HG03135 (cell line): ENCODE measurements around the gene PCNX2.

Experiments used
- ATAC-seq: cut with Tn5 transposase; IDR thresholded peaks from one replicate; pipeline ENCODE4 v1.9.1; 2021; ENCODE audit warnings: mild to moderate bottlenecking, moderate library complexity; ENCODE audit not compliant: unreplicated experiment

Gene PCNX2

GRCh38 chr1:233295237-233295974 lies at the start of gene PCNX2:
PCNX2 (minus strand) TSS chr1:233295725; CDS start chr1:233295478, 247 bp downstream.
- ATAC-seq: peak; percentile 87

DNA sequence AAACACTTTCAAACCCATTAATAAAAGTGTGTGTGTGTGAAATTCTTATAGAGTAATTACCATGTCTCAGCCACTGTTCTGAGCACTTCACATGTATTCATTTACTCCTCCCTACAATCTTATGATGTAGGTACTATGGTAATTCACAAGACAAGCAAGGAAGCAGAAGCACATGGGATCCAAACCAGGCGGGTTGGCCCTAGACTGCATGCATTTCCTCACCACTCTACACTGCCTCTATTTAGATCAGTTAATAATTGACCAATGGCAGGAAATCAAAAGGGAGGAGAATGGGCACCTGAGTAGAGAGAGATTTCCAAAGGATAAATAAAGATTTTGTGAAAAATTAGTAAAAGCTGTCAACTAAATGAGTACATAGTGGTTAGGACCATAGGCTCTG lies 47.7 kb upstream of the PCNX2 start:
- ATAC-seq: no peak

DNA sequence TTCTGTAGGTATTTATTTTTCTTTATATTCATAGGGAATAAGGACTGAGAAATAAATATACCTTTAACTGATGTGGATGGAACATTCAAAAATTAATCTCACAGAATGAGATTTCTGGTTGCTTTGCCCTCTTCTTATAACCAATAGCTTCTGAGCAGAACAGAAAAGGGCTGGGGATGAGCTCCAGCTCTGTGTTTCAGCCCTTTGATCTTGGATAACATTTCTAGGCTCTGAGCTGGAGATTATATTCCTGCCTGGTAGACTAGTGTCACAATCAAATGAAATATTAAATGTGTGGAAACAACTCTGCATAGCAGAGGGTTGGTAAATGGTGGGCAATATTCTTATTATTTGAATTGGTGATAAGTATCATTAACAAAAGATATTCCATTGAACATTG lies 46.6 kb upstream of the PCNX2 start:
- ATAC-seq: no peak

- ATAC-seq: no peak
These were observed 45.5 kb upstream of the PCNX2 start for GRCh38 chr1:233340966-233341516.

- no peak for ATAC-seq
These were observed 44.6 kb upstream of the PCNX2 start for GRCh38 chr1:233340031-233340555.

GRCh38 chr1:233338102-233338501 lies 42.6 kb upstream of the PCNX2 start:
- no peak for ATAC-seq

DNA sequence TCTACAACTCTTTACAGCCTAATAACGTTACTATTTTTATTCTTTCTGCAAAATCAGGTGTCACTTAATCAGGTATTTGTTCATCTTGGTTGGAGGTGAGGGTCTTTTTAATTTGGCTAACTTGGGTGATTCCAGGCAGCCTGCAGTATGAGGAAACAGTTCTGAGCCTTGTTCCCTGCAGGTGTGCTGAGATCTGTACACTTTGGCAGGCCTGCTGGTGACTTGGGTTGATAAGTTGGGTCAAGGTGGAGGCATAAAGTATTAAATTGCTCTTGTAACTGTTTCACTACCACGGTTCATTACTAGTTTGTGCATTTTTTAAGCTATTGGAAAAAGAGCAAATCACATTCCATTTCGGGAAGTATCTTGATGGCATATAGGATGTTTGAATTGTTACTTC lies 42.0 kb upstream of the PCNX2 start:
- ATAC-seq: no peak

DNA sequence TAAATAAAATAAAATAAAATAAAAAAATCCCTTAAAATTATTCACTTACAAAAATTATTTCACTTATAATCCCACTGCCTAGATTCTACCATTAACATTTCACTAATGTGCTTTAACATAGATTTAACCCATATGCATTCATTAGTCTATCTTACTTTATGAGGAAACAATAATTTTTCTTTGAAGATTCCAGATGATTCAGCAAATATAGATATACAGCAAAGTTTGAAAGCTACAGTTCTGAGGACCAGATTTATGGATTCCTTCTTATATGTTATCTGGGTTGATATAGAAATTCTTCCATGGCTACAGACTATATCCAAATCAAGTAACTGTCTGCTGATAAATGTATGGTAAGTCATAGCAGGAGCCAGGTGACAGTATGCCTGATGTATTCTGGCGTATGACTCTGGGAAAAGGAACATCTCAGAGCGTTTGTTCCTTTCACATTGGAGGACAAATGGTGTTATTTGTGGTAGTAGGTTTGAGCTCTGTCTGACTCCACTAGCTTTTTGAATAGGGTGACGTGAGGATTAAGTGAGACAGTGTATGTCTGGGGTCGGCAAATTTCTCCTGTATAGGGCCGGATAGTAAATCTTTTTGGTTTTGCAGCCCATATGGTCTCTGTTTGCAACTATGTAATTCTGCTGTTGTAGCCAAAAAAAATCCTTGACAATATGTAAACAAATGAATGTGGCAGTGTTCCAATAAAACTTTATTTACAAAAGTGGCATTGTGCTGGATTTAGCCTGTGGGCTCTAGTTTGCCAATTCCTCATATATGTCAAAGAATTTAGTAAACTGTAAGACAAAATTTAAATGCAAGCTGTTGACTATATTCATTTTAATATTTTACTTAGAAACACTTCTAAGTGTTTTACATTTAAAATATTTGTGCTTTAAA lies 41.3 kb upstream of the PCNX2 start:
- ATAC-seq: no peak

DNA sequence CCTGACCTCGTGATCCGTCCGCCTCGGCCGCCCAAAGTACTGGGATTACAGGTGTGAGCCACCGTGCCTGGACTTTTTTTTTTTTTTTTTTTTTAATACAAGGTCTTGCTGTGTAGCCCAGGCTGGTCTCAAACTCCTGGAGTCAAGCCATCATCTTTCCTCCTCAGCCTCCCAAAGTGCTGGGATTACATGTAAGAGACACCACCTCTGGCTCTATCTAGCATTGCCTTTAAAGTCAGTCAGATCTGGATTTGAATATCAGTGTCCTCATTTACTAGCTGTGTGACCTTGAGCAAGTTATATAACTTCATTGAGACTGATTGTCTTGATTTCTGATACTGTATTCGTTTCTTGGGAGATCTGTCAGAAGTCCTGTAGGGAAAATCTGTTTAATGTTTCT lies 38.6 kb upstream of the PCNX2 start:
- ATAC-seq: no peak

GRCh38 chr1:233333086-233333485 lies 37.6 kb upstream of the PCNX2 start:
- no peak for ATAC-seq

GRCh38 chr1:233331676-233332519 lies 36.4 kb upstream of the PCNX2 start:
- ATAC-seq: no peak

DNA sequence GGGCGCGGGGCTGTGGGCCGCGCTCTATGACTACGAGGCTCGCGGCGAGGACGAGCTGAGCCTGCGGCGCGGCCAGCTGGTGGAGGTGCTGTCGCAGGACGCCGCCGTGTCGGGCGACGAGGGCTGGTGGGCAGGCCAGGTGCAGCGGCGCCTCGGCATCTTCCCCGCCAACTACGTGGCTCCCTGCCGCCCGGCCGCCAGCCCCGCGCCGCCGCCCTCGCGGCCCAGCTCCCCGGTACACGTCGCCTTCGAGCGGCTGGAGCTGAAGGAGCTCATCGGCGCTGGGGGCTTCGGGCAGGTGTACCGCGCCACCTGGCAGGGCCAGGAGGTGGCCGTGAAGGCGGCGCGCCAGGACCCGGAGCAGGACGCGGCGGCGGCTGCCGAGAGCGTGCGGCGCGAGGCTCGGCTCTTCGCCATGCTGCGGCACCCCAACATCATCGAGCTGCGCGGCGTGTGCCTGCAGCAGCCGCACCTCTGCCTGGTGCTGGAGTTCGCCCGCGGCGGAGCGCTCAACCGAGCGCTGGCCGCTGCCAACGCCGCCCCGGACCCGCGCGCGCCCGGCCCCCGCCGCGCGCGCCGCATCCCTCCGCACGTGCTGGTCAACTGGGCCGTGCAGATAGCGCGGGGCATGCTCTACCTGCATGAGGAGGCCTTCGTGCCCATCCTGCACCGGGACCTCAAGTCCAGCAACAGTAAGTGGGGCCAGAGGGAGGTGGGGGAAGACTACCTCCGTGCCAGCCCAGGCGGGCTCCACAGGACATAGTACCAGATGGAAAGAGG lies 32.8 kb upstream of the PCNX2 start:
- ATAC-seq: peak; percentile 21

DNA sequence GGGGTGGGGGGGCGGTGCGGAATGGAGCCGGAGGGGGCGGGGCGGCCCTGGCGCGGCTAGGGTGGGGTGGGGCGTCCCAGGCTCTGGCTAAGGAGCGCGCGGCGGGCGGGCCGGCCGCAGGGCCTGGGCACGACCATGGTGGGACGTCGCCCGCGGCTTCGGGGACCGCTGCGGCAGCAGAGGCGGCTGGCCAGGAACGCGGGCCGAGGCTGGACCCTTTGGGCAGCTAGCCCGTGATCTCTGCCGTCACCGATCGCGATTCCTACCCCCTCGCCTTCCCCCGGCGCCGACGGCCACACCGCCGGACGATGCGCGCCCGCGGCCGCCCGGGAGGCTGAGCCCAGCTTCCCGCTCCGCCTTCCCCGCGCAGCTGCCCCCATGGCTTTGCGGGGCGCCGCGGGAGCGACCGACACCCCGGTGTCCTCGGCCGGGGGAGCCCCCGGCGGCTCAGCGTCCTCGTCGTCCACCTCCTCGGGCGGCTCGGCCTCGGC lies 32.2 kb upstream of the PCNX2 start, which contains the start of gene MAP3K21:
TSS of gene MAP3K21 (plus strand) at position 74 of the 491 bp plus-strand sequence. CDS start at position 379, 305 bp downstream.
- ATAC-seq: peak; percentile 31

DNA sequence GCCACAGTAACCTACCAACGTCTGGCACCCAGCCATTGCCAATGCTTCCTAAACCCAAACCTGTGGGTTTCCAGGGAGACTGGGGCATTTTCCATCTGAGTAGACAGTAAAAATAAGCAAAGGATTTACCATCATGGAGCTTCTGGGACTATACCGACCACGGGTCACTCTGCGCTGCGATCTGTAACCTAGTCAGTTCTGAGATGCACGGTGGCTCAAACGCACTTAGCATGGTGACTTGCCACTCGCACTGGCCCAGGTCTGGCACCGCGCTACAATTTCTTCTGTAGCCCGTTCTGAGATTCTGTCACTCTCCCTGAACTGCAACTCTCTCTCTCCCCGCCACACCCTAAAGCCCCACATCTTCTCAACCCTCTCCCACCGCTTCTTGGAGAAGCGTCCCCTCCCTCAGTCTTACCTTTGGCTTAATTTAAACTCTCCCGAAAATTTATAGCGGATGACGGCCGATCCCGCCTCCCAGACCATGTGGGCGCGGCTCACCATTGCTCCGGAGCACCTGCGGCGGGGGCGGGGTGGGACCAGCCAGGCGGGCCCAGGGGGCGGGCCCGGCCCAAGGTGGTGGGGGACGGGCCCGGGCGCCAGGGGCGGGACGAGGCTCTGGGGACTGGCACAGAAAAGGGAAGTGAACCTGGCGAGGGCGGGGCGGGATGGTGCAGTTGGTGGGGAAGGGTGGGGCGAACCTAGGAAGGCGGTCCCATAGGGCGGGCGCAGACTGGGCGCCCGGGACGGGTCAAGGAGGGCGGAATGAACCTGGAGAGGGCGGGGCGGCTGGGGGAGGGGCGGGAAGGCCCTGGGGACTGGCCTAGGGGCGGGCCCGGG lies 31.5 kb upstream of the PCNX2 start:
- peak; percentile 93 for ATAC-seq

DNA sequence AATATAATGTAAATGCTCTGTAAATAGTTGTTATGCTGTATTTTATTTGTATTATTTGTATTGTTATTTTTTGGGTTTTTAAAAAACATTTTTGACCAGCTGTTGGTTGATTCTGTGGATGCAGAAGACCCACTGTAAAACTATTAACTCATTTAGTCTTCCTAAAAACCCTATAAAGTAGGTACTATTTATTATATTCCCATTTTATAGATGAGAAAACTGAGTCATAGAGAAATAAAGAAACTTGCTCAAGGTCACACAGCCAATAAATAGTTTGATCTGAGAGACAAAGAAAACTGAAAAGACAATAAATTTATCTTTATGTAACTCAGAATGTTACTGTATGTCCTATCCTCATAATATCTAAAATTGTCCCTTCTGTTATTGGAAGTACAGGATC lies 30.8 kb upstream of the PCNX2 start:
- ATAC-seq: no peak

- no peak for ATAC-seq
These were observed 28.2 kb upstream of the PCNX2 start for GRCh38 chr1:233323718-233324117.

GRCh38 chr1:233320023-233320422 lies 24.5 kb upstream of the PCNX2 start:
- no peak for ATAC-seq

DNA sequence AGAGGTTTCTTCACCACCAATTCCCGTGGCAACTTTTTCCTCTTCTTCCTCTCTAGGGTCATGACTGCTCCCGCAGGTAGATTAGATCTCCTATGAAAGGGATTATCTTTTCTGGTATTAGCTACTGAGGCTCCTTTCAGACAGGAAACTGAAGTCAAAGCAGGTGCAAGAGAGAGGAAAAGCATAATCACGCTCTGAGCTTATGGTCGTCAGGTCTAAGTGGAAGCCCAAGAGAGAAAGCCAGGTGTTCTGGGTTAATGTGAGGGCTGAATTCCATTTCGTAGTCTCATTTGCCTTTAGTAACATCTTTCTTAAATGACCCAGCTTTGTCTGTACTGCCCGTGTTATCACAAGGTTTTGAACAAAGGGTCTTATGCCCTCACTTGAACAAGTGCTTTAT lies 23.7 kb upstream of the PCNX2 start:
- no peak for ATAC-seq

DNA sequence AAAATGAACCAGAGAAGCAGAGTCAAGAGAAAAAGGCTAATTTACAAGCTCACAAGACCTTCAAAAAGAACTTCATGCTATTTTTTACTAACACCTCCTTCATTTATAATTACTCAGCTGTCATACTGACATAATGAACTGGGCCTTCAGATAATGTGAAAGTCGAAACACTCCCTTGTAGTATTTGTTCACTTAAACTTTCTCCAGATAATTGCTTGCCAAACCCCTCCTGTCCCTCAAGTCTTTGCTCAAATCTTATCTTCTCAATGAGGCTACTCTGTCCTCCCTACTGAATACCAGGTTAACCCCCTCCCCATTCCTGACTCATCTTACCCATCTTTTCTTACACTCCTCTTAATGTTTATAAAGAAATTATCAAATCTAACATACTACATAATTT lies 20.9 kb upstream of the PCNX2 start:
- no peak for ATAC-seq
